ENCODE data around the gene TCP11. TPM values are rescaled to one million over a fixed set of nuclear protein-coding genes. Genes with fewer than 3 reads are reported as not detected.

Gene TCP11
- total RNA-seq, 4 donors from 2014 or later = not detected

GRCh38 chr6:35068206-35068605 is 72.9 kb downstream of the TCP11 start:
- DNase-seq = no peak
- Histone ChIP-seq H3K36me3 (peaks cover 0 to 59% (median 0%) of the 10 kb centered on the region in 3 donors), H3K27ac (peak overlapping the region in 1 of 4 donors; percentile 30), H3K4me1 (no peaks in the 10 kb centered on the region), H3K4me3 (no peak overlapping the region), H3K9me3 (no peaks in the 10 kb centered on the region), H3K27me3 (no peaks in the 10 kb centered on the region)
- TF ChIP-seq CTCF (IDR thresholded peaks at IDR 0.05) (no peak), POLR2A (IDR thresholded peaks at IDR 0.05) (no peak)

Small RNAs within 50 kb of the gene (small RNA-seq; reads per million reads assigned to genes)
- gene AL138721.1 = 0 reads per million in 2 donors

Other genes starting within 250 kb of the TCP11 start
- gene SCUBE3, start 72.6 kb upstream of the TCP11 start, total RNA-seq = not detected
- 100 to 1,000 TPM in 1 of 4 donors, 10 to 100 TPM in 3; 26.3 to 182 (median 54.8) TPM for gene ZNF76, start 118.4 kb upstream of the TCP11 start, total RNA-seq
- gene DEF6, start 156.5 kb upstream of the TCP11 start, total RNA-seq = 10 to 100 TPM; 11.0 to 85.8 (median 21.5) TPM
- gene PPARD, start 201.2 kb upstream of the TCP11 start, total RNA-seq = 10 to 100 TPM; 24.8 to 67.9 (median 45.4) TPM

All from Peyer's patch (tissue), 4 donors.